Liver (tissue), 9 donors: ENCODE results near the gene COL23A1. TPM values are rescaled to one million over a fixed set of nuclear protein-coding genes. Genes with fewer than 3 reads are reported as not detected.

Experiments
- DNase-seq: peaks from one replicate; pipeline ENCODE4 v3.0.0-alpha.2; 2017; ENCODE audit warnings: low spot score
- H3K27ac ChIP-seq, 2 donors: one replicate each; pipeline ENCODE4 v1.7.0; 2013; ENCODE audit warnings: inconsistent platforms in 2 of 2, low read length in 2 of 2, control low read depth in 1 of 2, low read depth in 1 of 2, mild to moderate bottlenecking in 1 of 2
- H3K27me3 ChIP-seq, 4 donors: one replicate each; pipeline versions ENCODE4 v1.6.1 to v1.7.0; 2013; ENCODE audit warnings: low read length in 3 of 4, inconsistent platforms in 1 of 4, mild to moderate bottlenecking in 1 of 4, moderate library complexity in 1 of 4; ENCODE audit not compliant: control insufficient read depth in 4 of 4, insufficient read depth in 4 of 4
- H3K36me3 ChIP-seq, 4 donors: one replicate each; pipeline versions ENCODE4 v1.6.1 to v1.7.0; 2013; ENCODE audit warnings: low read length in 3 of 4, mild to moderate bottlenecking in 3 of 4, low read depth in 1 of 4, moderate library complexity in 1 of 4; ENCODE audit not compliant: control insufficient read depth in 4 of 4, insufficient read depth in 3 of 4
- H3K4me1 ChIP-seq, 4 donors: one replicate each; pipeline versions ENCODE4 v1.6.1 to v1.7.0; 2013; ENCODE audit warnings: low read length in 3 of 4, mild to moderate bottlenecking in 3 of 4, moderate library complexity in 1 of 4; ENCODE audit not compliant: control insufficient read depth in 4 of 4, insufficient read depth in 4 of 4
- H3K4me3 ChIP-seq, 3 donors: one replicate each; pipeline versions ENCODE4 v1.6.1 to v1.7.0; 2013; ENCODE audit warnings: low read length in 3 of 3, control low read depth in 1 of 3, low read depth in 1 of 3, mild to moderate bottlenecking in 1 of 3
- H3K9ac ChIP-seq, 2 donors: one replicate each; pipeline ENCODE4 v1.7.0; 2013; ENCODE audit warnings: low read length in 2 of 2, mild to moderate bottlenecking in 2 of 2, moderate library complexity in 2 of 2, control low read depth in 1 of 2, low read depth in 1 of 2
- H3K9me3 ChIP-seq, 4 donors: one replicate each; pipeline versions ENCODE4 v1.6.1 to v1.7.0; 2013; ENCODE audit warnings: low read length in 3 of 4; ENCODE audit not compliant: control insufficient read depth in 4 of 4
- EGR1 ChIP-seq, 2 donors: IDR thresholded peaks; 2 replicates each; pipeline ENCODE4 v1.6.1; 2016 to 2018; ENCODE audit warnings: antibody characterized with exemption in 2 of 2, low read depth in 2 of 2
- FOXA1 ChIP-seq: IDR thresholded peaks from 2 replicates; pipeline ENCODE4 v1.6.1; 2016; ENCODE audit warnings: antibody characterized with exemption
- FOXA2 ChIP-seq: IDR thresholded peaks from 2 replicates; pipeline ENCODE4 v1.6.1; 2016; ENCODE audit warnings: antibody characterized with exemption
- GABPA ChIP-seq, 2 donors: IDR thresholded peaks in 1 of 2; conservative IDR thresholded peaks in 1 of 2; 2 replicates each; pipeline ENCODE4 v1.6.1; 2016; ENCODE audit warnings: antibody characterized with exemption in 2 of 2, mild to moderate bottlenecking in 1 of 2, moderate library complexity in 1 of 2
- HNF4A ChIP-seq, 2 donors: conservative IDR thresholded peaks; 2 replicates each; pipeline ENCODE4 v1.6.1; 2016; ENCODE audit warnings: antibody characterized with exemption in 2 of 2, mild to moderate bottlenecking in 2 of 2
- HNF4G ChIP-seq: IDR thresholded peaks from 2 replicates; pipeline ENCODE4 v1.6.1; 2016; ENCODE audit warnings: antibody characterized with exemption
- JUND ChIP-seq, 2 donors: IDR thresholded peaks; 2 replicates each; pipeline ENCODE4 v1.6.1; 2016; ENCODE audit warnings: antibody characterized with exemption in 2 of 2
- NR2F2 ChIP-seq: IDR thresholded peaks from 2 replicates; pipeline ENCODE4 v1.6.1; 2016; ENCODE audit warnings: antibody characterized with exemption
- RAD21 ChIP-seq, 2 donors: IDR thresholded peaks; 2 replicates each; pipeline ENCODE4 v1.6.1; 2016; ENCODE audit warnings: antibody characterized with exemption in 2 of 2, mild to moderate bottlenecking in 2 of 2
- RXRA ChIP-seq, 2 donors: IDR thresholded peaks; 2 replicates each; pipeline ENCODE4 v1.6.1; 2017 to 2018; ENCODE audit warnings: antibody characterized with exemption in 2 of 2, mild to moderate bottlenecking in 1 of 2
- SP1 ChIP-seq: IDR thresholded peaks from 2 replicates; pipeline ENCODE4 v1.6.1; 2018; ENCODE audit warnings: antibody characterized with exemption, mild to moderate bottlenecking
- TAF1 ChIP-seq: conservative IDR thresholded peaks from 2 replicates; pipeline ENCODE4 v1.6.1; 2016; ENCODE audit warnings: antibody characterized with exemption, mild to moderate bottlenecking
- YY1 ChIP-seq: IDR thresholded peaks from 2 replicates; pipeline ENCODE4 v1.6.1; 2016; ENCODE audit warnings: antibody characterized with exemption, mild to moderate bottlenecking
- WGBS: extraction: QIAGEN DNeasy Blood & Tissue Kit; methylation state at CpG from one replicate; pipeline ENCODE4 v1.1.7; 2013; 5-methylcytosine and 5-hydroxymethylcytosine counted together
- polyA plus RNA-seq, 2 donors: library from polyadenylated mRNA; stranded (reverse) in 1 of 2; unstranded in 1 of 2; fragments of 200-250 nt in 1 of 2; fragments of >200 nt in 1 of 2; fragmentation: Nextera tagmentation in 1 of 2; extraction: Ambion mirVana in 1 of 2; gene quantifications; one replicate each; pipeline versions ENCODE4 v1.2.1 to v1.2.3, GENCODE V29; 2013 to 2015
- total RNA-seq, 2 donors: library from RNA; depleted of rRNA; stranded (reverse); fragments of >200 nt; gene quantifications; one replicate each; pipeline ENCODE4 v1.2.3, GENCODE V29; 2014
- TF ChIP-seq, protein P1 (sequence below): IDR thresholded peaks from 2 replicates; pipeline ENCODE4 v1.6.1; 2016; ENCODE audit warnings: antibody characterized with exemption
- TF ChIP-seq, protein P2 (sequence below): IDR thresholded peaks from 2 replicates; pipeline ENCODE4 v1.6.1; 2016; ENCODE audit warnings: antibody characterized with exemption
- TF ChIP-seq, protein P3 (sequence below): IDR thresholded peaks from 2 replicates; pipeline ENCODE4 v1.6.1; 2016; ENCODE audit warnings: antibody characterized with exemption
- TF ChIP-seq, protein P4 (sequence below): fragments of 150-350 bp; IDR thresholded peaks from 2 replicates; pipeline ENCODE4 v1.5.1; 2017; ENCODE audit warnings: improper control_type of control experiment, low read depth, low read length; ENCODE audit not compliant: missing input control
- TF ChIP-seq, protein P5 (sequence below): IDR thresholded peaks from 2 replicates; pipeline ENCODE4 v1.6.1; 2016; ENCODE audit warnings: antibody characterized with exemption, mild to moderate bottlenecking
- donor health status: healthy.
- donor health status: healthy.
- donor health status: healthy.
- donor health status: healthy.
- donor health status: healthy.

The COL23A1 gene
- total and polyA plus RNA-seq, 4 donors: 0.08 to 1.4 (median 0.27) TPM

DNA sequence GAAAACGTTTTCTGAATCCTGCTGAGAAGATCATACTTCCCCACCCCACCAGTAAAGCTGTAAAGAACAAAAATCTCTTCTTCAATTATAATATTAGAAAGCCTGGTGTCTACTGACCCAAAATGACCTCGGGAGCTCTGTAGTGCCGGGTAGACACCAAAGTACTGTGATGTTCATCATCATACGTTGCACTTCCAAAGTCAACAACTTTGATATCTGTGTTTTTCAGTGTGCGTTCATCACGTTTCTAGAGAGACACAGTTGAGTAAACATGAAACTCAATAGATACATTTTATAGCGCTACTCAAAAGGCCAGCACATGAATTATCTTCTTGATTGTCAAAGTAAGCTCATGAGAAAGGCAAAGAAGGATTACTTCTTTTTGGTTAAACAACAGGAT lies 22.1 kb upstream of the COL23A1 start:
- Histone ChIP-seq H3K4me1 (no peaks in the 10 kb centered on the region), H3K27me3 (no peaks in the 10 kb centered on the region), H3K4me3 (no peak overlapping the region), H3K27ac (no peak overlapping the region), H3K9ac (no peak overlapping the region), H3K9me3 (no peaks in the 10 kb centered on the region), H3K36me3 (peaks cover 14 to 79% (median 64%) of the 10 kb centered on the region in 4 donors)
- WGBS: 68% methylated on average over 7 of the region's 7 CpGs
- TF ChIP-seq NR2F2: no peak
- no peak for TF ChIP-seq HNF4G
- no peak for TF ChIP-seq FOXA1
- TF ChIP-seq TAF1: no peak
- TF ChIP-seq JUND (IDR thresholded peaks at IDR 0.05): no peak
- TF ChIP-seq, protein P1, sequence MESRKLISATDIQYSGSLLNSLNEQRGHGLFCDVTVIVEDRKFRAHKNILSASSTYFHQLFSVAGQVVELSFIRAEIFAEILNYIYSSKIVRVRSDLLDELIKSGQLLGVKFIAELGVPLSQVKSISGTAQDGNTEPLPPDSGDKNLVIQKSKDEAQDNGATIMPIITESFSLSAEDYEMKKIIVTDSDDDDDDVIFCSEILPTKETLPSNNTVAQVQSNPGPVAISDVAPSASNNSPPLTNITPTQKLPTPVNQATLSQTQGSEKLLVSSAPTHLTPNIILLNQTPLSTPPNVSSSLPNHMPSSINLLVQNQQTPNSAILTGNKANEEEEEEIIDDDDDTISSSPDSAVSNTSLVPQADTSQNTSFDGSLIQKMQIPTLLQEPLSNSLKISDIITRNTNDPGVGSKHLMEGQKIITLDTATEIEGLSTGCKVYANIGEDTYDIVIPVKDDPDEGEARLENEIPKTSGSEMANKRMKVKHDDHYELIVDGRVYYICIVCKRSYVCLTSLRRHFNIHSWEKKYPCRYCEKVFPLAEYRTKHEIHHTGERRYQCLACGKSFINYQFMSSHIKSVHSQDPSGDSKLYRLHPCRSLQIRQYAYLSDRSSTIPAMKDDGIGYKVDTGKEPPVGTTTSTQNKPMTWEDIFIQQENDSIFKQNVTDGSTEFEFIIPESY: no peak
- no peak for TF ChIP-seq FOXA2
- no peak for TF ChIP-seq HNF4A (conservative IDR thresholded peaks at IDR 0.05)
- no peak for TF ChIP-seq SP1
- TF ChIP-seq RXRA (IDR thresholded peaks at IDR 0.05): no peak
- TF ChIP-seq, protein P2, sequence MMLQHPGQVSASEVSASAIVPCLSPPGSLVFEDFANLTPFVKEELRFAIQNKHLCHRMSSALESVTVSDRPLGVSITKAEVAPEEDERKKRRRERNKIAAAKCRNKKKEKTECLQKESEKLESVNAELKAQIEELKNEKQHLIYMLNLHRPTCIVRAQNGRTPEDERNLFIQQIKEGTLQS: no peak
- no peak for TF ChIP-seq YY1
- no peak for TF ChIP-seq EGR1 (IDR thresholded peaks at IDR 0.05; ENCODE audit: low read depth in 2 of 2)
- no peak for TF ChIP-seq RAD21 (IDR thresholded peaks at IDR 0.05)
- TF ChIP-seq, protein P3, sequence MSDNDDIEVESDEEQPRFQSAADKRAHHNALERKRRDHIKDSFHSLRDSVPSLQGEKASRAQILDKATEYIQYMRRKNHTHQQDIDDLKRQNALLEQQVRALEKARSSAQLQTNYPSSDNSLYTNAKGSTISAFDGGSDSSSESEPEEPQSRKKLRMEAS: no peak
- TF ChIP-seq, protein P4, sequence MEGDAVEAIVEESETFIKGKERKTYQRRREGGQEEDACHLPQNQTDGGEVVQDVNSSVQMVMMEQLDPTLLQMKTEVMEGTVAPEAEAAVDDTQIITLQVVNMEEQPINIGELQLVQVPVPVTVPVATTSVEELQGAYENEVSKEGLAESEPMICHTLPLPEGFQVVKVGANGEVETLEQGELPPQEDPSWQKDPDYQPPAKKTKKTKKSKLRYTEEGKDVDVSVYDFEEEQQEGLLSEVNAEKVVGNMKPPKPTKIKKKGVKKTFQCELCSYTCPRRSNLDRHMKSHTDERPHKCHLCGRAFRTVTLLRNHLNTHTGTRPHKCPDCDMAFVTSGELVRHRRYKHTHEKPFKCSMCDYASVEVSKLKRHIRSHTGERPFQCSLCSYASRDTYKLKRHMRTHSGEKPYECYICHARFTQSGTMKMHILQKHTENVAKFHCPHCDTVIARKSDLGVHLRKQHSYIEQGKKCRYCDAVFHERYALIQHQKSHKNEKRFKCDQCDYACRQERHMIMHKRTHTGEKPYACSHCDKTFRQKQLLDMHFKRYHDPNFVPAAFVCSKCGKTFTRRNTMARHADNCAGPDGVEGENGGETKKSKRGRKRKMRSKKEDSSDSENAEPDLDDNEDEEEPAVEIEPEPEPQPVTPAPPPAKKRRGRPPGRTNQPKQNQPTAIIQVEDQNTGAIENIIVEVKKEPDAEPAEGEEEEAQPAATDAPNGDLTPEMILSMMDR: no peak
- TF ChIP-seq, protein P5, sequence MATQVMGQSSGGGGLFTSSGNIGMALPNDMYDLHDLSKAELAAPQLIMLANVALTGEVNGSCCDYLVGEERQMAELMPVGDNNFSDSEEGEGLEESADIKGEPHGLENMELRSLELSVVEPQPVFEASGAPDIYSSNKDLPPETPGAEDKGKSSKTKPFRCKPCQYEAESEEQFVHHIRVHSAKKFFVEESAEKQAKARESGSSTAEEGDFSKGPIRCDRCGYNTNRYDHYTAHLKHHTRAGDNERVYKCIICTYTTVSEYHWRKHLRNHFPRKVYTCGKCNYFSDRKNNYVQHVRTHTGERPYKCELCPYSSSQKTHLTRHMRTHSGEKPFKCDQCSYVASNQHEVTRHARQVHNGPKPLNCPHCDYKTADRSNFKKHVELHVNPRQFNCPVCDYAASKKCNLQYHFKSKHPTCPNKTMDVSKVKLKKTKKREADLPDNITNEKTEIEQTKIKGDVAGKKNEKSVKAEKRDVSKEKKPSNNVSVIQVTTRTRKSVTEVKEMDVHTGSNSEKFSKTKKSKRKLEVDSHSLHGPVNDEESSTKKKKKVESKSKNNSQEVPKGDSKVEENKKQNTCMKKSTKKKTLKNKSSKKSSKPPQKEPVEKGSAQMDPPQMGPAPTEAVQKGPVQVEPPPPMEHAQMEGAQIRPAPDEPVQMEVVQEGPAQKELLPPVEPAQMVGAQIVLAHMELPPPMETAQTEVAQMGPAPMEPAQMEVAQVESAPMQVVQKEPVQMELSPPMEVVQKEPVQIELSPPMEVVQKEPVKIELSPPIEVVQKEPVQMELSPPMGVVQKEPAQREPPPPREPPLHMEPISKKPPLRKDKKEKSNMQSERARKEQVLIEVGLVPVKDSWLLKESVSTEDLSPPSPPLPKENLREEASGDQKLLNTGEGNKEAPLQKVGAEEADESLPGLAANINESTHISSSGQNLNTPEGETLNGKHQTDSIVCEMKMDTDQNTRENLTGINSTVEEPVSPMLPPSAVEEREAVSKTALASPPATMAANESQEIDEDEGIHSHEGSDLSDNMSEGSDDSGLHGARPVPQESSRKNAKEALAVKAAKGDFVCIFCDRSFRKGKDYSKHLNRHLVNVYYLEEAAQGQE: no peak
- no peak for TF ChIP-seq GABPA (IDR thresholded peaks at IDR 0.05 in 1 of 2, conservative IDR thresholded peaks at IDR 0.05 in 1 of 2)
- no peak for DNase-seq
